Stimulated activated CD8-positive, alpha-beta memory T cell treated with anti-CD3 and anti-CD28 coated beads, Interleukin-4, amount 100 ng/mL, for 1 hour (primary cell): Measurements from ENCODE around the gene P2RY2.

Experiments used
- DNase-seq, 2 donors: peaks; one replicate each; pipeline ENCODE4 v3.0.0-alpha.2; 2020; ENCODE audit warnings: low read depth in 2 of 2, low spot score in 1 of 2

The P2RY2 gene

DNA sequence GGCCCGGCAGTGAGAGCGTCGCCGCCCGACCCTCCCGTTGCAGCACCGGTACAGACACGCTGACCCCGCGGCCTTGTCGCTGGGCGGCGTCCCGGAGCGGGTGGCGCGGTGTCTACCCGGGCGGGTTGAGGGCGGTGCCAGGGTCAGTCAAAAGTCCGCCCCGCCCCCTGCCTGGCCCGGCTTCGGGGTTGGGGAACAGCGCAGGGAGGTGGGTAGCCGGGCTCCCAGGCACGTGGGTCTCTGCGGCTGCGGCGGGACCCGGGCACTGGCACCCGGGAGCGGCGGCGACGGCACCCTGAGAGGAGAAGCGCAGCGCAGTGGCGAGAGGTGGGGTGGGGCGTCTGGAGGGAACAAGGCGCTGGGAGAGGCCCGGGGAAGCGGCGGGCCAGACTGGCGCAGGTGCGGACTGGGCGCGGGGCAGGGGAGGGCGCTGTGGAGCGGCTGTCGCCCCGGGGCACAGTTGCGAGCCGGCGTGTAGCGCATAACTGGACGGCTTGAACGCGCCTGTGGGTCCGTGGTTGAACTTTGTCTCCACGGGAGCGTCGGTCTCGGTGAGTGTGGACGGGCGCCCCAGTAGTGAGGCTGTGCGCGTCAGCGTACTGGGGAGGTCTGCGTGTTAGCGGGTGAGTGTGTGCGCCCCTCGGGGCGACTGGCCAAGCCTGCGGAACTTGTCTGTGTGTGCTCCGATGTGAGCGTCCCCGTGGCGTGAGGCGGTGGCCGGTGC lies at the start of gene P2RY2:
TSS of gene P2RY2 (plus strand) at position 176 of the 724 bp plus-strand sequence. CDS start 15,879 bp downstream, outside the sequence.
- DNase-seq = no peak

DNA sequence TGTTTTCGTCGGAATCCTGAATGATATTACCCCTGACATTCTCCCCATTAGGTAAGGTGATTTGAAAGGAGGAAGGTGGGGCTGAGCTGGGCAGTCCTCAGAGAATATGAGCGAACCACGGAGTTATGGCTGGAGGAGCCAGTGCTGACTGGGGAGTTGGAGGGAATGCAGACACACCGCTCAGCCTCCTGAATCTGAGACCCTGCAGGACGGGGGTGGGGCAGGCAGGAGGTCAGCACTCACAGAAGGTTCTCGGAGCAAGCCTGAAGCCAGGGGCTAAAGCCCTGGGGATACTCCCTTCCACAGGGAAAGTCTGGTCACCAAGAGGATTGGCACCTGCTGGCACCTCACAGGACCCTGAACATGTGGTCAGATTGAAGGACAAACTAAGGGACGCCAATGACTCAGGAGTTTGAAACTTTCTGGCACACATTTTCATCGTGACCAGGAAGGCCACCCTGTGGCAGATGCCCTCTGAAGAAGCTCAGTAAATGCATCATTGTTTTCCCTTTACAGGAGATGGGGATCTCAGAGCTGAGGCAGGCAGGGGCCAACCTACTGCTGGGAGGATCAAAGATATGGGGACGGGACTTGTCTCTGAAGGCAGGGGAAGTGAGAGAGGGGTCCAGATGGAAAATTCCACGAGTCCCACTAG lies 49.0 kb upstream of the P2RY2 start:
- DNase-seq = no peak

DNA sequence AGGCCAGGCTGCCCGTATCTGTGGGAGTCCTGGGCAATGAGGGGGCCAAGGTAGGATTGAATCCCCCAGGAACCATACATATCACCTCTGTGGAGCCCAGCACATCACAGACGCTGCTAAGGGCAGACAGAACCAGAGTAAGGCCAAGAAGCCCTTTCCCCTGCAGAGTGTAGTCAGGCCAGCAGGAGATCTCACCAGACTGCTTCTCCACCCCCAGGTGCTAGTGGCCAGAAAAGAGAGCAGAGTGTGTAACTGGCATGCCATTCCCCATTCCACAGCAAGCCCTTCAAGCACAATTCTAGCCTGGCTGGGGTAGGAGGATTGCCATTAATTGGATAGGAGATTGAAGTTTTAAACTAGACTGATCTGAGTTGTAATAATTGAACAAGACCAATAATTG lies 47.9 kb upstream of the P2RY2 start:
- DNase-seq = no peak

DNA sequence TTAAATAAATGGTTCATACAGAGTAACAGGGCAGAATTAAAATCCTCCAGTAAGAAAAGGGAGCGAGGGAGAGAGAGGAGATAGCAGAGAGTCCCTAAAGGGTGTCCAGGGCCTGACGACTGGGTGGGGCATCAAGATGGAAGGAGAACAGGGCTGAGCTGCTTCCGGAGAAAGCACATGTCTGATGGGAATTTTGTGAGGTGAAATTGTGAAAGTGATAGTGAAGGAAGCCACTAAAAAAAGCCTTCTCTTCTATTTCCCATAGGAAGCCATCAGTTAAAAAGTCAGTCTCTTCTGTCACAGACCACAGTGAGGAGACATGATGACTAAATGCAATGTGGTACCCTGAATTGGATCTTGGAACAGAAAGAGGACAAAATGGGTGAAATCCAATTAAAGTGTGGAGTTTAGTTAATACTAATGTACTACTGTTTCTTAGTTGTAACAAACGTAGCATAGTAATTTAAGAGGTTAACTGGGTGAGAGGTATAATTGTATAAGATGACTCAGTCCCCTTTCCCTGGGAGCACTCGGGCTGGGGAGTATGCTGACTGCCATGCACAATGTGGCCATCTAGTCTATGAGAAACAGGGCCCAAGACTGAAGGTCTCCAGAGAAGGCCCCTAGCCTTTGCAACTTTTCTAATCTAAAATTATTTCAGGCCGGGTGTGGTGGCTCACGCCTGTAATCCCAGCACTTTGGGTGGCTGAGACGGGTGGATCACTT lies 46.5 kb upstream of the P2RY2 start:
- DNase-seq = no peak

GRCh38 chr11:73172992-73173656 lies 45.0 kb upstream of the P2RY2 start:
- no peak for DNase-seq

- no peak for DNase-seq
These were observed 44.2 kb upstream of the P2RY2 start for GRCh38 chr11:73173755-73174494.

GRCh38 chr11:73174495-73174791 lies 43.6 kb upstream of the P2RY2 start:
- no peak for DNase-seq

DNA sequence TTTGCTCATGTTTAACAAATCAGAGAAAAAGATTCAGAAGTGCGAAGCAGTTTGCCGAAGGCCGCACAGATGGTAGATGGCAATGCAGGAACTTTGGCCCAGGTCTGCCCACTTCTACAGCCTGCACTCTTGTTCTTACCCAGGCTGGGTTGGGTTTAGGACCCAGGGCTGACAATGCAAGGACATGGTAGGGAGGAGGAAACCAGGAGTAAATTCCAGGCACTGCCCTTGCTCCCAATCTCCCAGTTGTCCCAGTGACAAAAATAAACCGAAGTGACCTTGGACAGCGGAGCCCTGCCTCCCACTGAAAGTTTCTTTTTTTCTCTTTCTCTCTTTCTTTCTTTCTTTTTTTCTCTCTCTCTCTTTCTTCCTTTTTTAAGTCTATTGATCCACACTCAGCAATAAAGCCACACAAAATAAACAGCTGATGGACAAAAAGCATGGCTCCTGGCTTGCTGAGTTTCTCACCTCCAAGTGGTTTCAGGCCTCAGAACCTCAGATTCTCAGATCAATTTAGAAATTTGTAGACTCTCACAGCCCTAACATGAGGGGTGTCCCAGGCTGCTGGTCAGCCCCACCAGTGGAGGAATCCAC lies 42.4 kb upstream of the P2RY2 start:
- DNase-seq = no peak

DNA sequence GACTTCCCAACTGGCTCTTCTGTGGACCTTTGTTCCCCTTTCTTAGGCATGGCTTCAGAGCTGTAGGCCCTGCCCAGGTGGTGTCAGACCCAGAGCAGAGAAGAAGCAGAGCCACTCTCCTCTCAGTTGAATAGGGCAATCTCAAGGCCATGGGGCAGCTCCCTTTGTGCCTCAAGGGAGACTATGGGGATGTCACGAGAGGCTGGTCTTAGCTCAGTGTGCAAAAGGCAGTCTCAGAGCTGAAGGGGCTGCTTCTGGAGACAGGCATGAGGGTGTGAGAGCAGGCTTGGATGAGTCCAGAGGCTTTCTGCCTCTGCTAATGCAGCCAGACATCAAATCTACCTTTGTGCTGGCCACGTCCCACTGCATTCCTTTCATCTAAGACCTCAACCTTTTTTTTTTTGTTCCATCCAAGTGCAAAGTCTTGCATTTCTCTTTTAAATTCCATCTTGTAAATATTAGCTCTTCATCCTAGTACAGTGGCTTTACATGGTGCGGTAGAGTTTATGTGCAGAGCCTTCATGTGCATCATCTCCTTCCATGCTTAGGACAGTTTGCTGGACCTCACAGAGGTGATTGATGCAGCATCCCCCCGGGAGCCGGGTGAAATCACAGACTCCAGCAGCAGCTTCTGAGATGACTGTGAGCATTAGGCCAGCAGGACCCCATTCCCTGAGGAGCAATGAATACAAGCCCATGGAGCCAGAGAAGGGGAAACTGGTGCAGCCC lies 41.8 kb upstream of the P2RY2 start:
- DNase-seq = no peak

DNA sequence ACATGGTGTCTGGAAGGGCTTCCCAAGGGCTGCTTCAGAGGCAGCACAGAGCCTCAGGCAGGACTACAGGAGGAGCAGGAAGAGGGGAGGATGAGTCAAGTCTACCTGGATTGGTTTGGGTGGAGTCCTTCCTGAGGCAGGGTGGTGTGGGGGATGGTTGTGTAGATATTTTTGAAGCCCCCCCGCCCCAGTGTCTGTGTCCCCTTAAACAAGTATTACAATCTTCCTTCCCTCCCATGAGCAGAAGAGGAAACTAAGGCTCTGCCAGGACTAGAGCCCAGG lies 41.3 kb upstream of the P2RY2 start:
- DNase-seq = no peak

DNA sequence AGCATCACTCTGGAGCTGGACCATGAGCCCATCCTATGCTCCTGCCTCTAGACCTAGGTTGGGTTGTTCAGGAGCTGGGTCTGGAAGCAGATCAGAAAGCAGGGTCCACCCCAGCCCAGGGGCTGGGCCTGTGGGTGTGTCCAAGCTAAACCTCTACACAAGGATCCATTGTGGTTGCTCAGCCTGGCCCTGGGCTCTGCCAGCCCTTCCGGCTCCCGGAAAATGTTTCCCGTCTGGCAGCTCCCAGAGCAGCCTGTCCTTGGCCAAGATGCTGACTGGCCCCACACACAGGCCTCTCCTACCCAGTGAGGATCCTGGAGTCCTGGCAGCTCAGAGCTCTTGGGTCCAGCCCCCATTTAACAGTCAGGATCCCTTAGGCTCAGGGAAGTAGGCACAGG lies 40.7 kb upstream of the P2RY2 start:
- no peak for DNase-seq

DNA sequence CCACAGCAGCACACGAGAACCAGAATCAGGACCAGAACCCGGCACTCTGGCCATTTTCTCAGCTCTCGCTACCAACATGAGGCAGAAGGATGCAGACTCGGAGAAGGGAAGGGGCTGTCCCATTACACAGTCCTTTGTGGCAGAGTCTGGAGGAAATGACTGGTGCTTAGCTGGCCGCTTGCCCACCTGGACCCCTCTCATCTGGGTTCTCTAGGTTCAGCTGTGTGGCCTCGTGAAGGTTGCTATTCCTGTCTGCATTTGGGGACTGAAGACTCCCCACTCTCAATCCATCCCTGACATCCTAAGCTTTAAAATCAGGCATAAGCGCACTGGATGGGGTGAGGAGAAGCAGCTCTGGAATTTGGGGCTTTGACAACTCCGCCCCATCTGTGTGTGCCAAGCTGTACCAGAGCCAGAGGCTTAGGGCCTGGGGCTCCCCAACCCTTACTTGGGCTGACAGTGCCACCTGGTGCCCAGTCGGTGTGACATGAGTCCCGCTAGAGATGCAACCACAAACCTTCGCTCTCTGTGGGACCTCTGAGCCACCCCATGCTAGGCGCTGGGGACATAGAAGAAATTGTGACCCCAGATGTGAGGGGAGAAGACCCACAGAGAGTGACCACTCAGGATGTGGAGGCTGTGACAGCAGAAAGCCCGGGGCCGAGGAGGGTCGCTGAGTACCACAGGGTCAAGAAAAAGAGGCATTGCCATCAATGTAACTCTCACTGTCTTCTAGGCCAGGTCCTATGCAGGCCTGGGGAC lies 40.1 kb upstream of the P2RY2 start:
- peak; percentile 43 to 65 for DNase-seq

DNA sequence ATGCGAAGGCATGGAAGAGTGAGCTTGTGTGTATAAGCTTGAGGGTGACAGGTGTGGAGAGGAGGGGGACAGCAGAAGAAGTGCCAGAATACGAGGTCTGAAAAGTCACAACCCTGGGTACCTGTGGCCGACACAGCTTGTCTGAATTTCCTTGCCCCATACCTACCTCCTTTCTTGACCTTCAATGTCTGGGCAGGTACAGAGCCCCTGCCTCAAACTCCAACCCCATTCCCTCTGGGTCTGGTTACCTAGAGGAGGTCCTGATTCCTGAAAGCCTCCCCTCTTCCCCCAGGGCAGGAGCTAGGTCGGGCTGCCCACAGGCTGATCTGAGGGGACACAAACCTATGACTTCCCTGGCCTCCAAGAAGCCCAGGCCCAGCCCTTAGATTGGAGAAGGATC lies 39.4 kb upstream of the P2RY2 start:
- no peak for DNase-seq

- no peak for DNase-seq
These were observed 35.2 kb upstream of the P2RY2 start for GRCh38 chr11:73182824-73183321.

DNA sequence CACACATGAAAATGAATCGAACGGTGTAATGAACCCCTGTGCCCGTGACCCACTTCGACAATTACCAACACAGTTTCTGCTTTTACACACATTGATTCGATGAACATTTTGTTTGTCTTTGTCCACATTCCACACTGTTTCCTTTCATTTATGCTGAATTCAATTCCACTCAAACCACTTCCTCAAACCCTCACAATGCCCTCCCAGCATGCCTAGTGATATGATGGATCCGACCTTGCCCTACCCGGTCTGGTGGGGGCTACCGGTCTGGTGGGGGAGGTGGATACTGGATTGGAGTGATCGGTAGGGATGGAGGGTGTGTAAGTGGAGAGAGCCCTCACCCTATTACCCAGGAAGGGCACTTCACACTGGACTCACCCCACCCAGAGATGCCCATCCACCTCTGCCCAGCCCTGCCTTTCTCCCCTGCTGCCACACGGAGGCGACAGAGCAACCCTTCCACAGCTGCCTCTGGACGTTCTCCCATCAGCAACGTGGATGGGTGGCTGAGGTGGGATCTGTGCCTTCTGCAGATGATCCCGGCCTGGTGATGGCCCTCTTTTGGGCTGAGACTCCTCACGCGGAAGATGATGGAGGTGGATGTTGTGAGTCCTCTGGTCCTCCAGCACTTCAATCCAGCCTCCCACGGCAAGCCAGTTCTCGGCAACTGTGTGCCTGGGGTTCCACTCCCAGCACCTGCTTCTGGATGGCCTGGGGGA lies 33.0 kb upstream of the P2RY2 start:
- peak in 1 of 2 donors; percentile 9 for DNase-seq

DNA sequence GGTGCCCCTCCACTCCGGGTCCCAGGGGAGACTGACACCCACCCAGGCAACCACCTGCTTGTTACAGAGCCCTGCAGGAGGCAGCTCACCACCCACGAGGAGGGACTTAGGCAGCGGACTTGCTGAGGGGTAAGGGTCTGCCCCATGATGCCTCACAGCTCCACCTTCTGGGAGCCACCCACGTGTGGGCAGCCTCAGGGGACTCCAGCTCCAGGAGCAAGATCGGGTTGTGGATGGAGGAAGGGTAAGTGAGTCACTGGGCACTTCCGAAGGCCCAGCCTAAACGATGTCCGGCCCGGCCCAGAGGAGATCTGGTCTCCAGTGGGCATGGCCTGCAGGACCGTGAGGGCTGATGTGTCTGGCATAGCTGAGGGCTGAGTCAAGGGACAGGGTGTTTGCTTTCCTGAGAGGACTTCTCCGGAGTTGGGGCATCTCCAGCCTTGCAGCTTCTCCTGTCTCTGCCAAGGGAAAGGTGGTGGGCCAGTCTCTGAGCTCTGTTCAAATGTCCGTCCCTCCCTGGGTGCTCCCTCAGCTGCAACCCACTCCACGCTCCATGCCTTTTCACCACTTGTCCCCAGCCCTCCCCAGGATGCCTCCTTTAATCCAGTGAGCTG lies 32.3 kb upstream of the P2RY2 start:
- no peak for DNase-seq

DNA sequence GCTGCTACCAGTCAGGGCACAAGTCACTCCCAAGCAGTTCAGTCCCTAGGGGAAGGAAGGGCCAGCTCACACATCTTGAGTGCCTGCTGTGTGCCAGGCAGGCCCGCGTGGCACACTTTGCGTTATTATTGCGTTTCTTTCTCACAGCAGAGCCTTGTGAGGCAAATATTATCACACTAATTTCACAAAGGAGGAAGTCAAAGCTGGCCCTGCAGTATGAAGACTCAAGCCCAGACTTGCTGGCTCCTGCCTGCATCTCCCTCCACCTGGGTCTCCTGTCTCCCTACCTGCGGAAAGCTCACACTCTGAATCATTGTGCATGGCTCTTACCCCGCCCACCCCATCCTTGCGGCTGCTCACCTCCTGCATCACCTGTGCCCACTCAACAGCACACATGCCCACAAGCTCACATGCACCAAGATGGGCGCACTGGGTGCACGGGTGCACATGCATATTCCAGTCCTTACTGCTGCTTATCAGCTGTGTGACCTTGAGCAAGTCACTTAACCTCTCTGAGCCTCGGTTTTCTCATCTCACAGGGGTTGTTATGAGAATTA lies 31.7 kb upstream of the P2RY2 start:
- DNase-seq = no peak

DNA sequence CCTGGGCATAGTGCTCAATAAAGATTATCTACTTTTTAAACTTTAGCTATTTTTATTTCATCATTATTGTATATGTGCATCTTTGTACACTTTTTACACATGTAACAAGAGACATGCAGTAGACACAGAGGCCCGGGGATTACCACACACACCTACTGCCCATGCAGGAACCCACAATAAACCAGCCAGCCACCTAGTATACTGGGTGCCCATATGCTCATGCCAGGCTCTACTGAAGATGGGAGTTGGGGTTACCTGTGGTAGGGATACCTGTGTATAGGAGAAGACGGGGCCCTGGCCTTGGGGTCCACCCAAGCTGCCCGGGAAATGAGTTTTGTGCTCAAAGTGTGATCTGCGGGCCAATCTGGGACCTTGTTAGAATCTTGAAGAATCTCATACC lies 31.2 kb upstream of the P2RY2 start:
- no peak for DNase-seq
